Esophagus squamous epithelium (tissue), 5 donors: ENCODE measurements around the gene MYO7B. TPM values are rescaled to one million over a fixed set of nuclear protein-coding genes. Genes with fewer than 3 reads are reported as not detected.

Source experiments
- DNase-seq: peaks from one replicate; lab custom pipeline; 2025; lab: John Stamatoyannopoulos, UW
- H3K27ac ChIP-seq, 4 donors: fragments of 200-600 bp; sonication (generic); one replicate each; pipeline ENCODE4 v1.5.1; 2016 to 2019; ENCODE audit warnings: mild to moderate bottlenecking in 1 of 4
- H3K27me3 ChIP-seq, 4 donors: fragments of 200-600 bp; sonication (generic); 1 replicate in 3 of 4; 2 replicates in 1 of 4; pipeline versions ENCODE4 v1.5.1 to v1.6.0; 2017 to 2021; ENCODE audit warnings: antibody characterized with exemption in 1 of 4
- H3K36me3 ChIP-seq, 3 donors: fragments of 200-600 bp; sonication (generic); one replicate each; pipeline ENCODE4 v1.5.1; 2016 to 2019
- H3K4me1 ChIP-seq, 3 donors: fragments of 200-600 bp; sonication (generic); one replicate each; pipeline ENCODE4 v1.5.1; 2017 to 2019
- H3K4me3 ChIP-seq, 4 donors: fragments of 200-600 bp; sonication (generic); 1 replicate in 3 of 4; 2 replicates in 1 of 4; pipeline ENCODE4 v1.5.1; 2016 to 2019; ENCODE audit warnings: mild to moderate bottlenecking in 2 of 4, moderate library complexity in 1 of 4
- H3K9me3 ChIP-seq, 3 donors: fragments of 200-600 bp; sonication (generic); one replicate each; pipeline ENCODE4 v1.5.1; 2016 to 2019
- POLR2A ChIP-seq, 4 donors: fragments of 450-650 bp; IDR thresholded peaks; one replicate each; pipeline ENCODE4 v1.6.1; 2017; ENCODE audit warnings: antibody characterized with exemption in 4 of 4, mild to moderate bottlenecking in 4 of 4, moderate library complexity in 3 of 4
- WGBS, 2 donors: methylation state at CpG; one replicate each; pipeline ENCODE4 v1.1.5; 2018; 5-methylcytosine and 5-hydroxymethylcytosine counted together
- intact Hi-C: fragments of 100-400 bp; cut with DNase I; formaldehyde crosslinking; loops from one replicate; pipeline ENCODE4 v1.15.0; 2022
- total RNA-seq, 4 donors: library from RNA; depleted of rRNA; stranded (reverse); fragments of >200 nt; gene quantifications; one replicate each; pipeline ENCODE4 v1.1.0, GENCODE V29; 2016
- TF ChIP-seq, protein P1 (sequence below), 6 experiments: fragments of 450-650 bp in 4 of 6; fragments of 200-600 bp in 2 of 6; sonication (generic) in 2 of 6; IDR thresholded peaks; one replicate each; pipeline ENCODE4 v1.5.1; 2016 to 2019; ENCODE audit warnings: antibody characterized with exemption in 6 of 6, mild to moderate bottlenecking in 4 of 6, moderate library complexity in 4 of 6
- donor health status: DM: yes; HTN: yes; CAD: no.

The MYO7B gene
- total RNA-seq, 4 donors from 2014 or later: 0.19 TPM; not detected in 3

DNA sequence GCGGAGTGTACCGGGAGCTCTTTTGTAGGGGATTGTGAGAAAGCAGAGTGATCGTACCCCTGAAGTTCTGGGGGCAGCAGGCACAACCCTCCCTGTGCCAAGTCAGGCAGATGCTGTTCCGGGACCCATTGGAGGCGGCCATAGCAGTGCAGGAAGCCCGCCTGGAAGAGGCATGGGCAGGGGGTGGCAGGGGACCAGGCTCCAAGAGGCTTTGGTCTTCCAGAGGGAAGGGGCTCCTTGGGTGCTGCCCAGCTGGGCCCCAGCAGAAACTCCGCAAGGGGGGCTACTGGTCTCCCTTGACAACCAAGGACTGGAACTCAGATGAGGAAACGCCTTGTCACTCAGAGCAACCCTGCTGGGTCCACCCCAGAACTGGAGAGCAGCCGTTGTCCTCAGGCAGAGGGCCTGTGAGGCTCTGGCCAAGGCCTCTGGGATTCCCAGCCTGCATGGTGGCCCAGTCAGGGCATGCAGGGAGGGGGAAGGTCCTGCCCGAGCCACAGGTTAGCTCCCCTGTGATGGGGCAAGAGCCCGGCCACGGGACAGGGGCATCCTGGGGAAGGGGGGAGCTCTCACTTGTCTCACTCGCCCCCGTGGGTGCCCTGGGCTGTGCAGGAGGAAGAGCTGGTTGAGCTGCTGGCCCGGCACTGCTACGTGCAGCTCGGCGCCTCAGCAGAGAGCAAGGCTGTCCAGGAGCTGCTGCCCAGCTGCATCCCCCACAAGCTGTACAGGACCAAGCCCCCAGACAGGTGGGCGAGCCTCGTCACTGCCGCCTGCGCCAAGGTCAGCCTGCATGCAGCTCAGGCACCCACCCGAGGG, 89.5 kb downstream of the MYO7B start:
- no peak overlapping the region for H3K27ac ChIP-seq
- intact Hi-C loops: no loop called here
- no peaks in the 10 kb centered on the region for H3K4me1 ChIP-seq
- WGBS, 2 donors: 80 to 100% methylated on average over 1 of the region's 23 CpGs
- no peaks in the 10 kb centered on the region for H3K36me3 ChIP-seq
- TF ChIP-seq, protein P1, sequence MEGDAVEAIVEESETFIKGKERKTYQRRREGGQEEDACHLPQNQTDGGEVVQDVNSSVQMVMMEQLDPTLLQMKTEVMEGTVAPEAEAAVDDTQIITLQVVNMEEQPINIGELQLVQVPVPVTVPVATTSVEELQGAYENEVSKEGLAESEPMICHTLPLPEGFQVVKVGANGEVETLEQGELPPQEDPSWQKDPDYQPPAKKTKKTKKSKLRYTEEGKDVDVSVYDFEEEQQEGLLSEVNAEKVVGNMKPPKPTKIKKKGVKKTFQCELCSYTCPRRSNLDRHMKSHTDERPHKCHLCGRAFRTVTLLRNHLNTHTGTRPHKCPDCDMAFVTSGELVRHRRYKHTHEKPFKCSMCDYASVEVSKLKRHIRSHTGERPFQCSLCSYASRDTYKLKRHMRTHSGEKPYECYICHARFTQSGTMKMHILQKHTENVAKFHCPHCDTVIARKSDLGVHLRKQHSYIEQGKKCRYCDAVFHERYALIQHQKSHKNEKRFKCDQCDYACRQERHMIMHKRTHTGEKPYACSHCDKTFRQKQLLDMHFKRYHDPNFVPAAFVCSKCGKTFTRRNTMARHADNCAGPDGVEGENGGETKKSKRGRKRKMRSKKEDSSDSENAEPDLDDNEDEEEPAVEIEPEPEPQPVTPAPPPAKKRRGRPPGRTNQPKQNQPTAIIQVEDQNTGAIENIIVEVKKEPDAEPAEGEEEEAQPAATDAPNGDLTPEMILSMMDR (IDR thresholded peaks at IDR 0.05): no peak
- no peak for TF ChIP-seq POLR2A (IDR thresholded peaks at IDR 0.05)
- DNase-seq: no peak
- H3K9me3 ChIP-seq: no peaks in the 10 kb centered on the region
- peaks cover 0 to 43% (median 0%) of the 10 kb centered on the region in 4 donors for H3K27me3 ChIP-seq
- no peak overlapping the region for H3K4me3 ChIP-seq

DNA sequence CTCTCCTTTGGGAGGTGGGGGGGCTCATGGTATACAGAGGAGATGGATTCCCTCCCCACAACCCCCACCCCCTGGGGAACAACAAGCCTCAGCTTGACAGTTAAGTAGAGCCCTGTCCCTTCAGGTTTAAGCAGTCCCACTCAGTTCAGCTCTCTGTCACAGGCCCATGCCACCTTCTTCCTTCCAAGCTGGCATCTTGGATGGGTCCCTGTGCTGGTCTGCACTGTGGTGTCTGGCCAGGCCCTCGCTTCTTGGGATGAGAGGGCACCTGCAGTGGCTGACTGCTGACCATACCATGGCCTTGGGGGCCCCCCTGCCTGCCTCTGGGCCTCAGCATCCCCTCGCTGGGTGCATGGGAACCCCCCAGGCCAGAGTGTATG, 90.1 kb downstream of the MYO7B start:
- DNase-seq: no peak
- WGBS, 2 donors: 50 to 95% methylated on average over 2 of the region's 2 CpGs

DNA sequence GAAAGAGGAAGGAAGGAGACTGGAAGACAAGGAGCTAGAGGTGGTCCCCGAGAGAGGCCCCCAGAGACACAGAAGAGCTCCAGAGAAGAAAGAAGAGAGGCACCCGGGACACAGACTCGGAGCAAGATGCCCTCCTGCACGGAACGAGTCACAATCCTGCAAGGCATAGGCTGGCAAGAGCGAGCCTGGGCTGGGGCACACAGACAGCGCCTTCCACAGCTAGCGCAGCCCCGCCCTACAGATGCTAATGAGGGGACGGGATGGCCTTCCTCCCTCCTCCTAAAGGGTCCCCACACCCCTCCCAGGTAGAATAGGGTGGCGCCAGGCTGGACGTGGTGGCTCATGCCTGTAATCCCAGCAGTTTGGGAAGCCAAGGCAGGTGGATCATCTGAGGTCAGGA, 90.7 kb downstream of the MYO7B start:
- no peak for DNase-seq
- 48 to 49% methylated on average over 10 of the region's 12 CpGs for WGBS, 2 donors
- TF ChIP-seq POLR2A (IDR thresholded peaks at IDR 0.05): no peak
- TF ChIP-seq, protein P1 (IDR thresholded peaks at IDR 0.05): no peak

More for the DNA sequence above, 90.1 kb downstream of the MYO7B start:
- Histone ChIP-seq H3K36me3 (no peaks in the 10 kb centered on the region), H3K27ac (no peak overlapping the region), H3K27me3 (peaks cover 0 to 39% (median 0%) of the 10 kb centered on the region in 4 donors), H3K4me1 (peaks cover 0 to 2% (median 0%) of the 10 kb centered on the region in 3 donors), H3K9me3 (no peaks in the 10 kb centered on the region), H3K4me3 (no peak overlapping the region)
- no peak for TF ChIP-seq POLR2A (IDR thresholded peaks at IDR 0.05)
- intact Hi-C loops: no loop called here

DNA sequence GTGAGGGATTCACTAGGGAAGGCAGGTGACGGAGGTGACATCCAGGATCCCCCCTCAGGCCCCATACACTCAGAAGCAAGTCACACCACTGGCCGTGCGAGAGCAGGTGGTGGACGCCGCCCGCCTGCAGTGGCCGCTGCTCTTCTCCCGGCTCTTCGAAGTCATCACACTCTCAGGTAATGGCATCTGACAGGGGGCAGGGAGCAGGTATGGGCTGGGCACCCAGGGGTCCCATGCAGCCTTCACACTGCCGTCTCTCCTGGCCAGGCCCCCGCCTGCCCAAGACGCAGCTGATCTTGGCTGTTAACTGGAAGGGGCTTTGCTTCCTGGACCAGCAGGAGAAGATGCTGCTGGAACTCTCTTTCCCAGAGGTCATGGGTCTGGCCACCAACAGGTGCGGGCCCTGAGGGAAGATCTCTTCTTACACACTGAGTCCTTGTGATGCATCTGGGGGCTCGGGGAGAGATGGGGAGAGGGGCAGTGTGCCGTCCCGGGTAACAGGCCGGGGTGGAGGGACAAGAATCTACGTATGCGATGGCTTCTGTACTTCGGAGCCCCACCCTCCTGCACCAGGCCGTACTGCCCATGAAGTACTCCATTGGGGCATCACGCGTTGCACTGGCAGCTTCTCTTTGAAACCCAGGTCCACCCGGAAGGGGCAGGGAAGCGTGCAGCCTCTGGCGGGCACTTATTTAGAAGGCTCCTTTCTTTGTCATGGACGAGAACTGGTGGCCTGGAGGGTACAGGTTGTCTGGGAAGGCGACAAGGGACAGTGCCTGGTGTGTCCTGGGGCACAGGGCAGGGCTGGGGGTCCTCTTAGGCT, 91.6 kb downstream of the MYO7B start:
- Histone ChIP-seq H3K4me3 (no peak overlapping the region), H3K27me3 (peaks cover 0 to 39% (median 0%) of the 10 kb centered on the region in 4 donors), H3K9me3 (no peaks in the 10 kb centered on the region), H3K27ac (no peak overlapping the region), H3K36me3 (no peaks in the 10 kb centered on the region), H3K4me1 (peaks cover 0 to 13% (median 0%) of the 10 kb centered on the region in 3 donors)
- 83 to 93% methylated on average over 9 to 10 of the region's 28 CpGs for WGBS, 2 donors
- DNase-seq: no peak
- intact Hi-C loops: no loop called here
- no peak for TF ChIP-seq POLR2A (IDR thresholded peaks at IDR 0.05)
- TF ChIP-seq, protein P1 (IDR thresholded peaks at IDR 0.05): no peak

More for the DNA sequence above, 90.7 kb downstream of the MYO7B start:
- Histone ChIP-seq H3K36me3 (no peaks in the 10 kb centered on the region), H3K9me3 (no peaks in the 10 kb centered on the region), H3K27me3 (peaks cover 0 to 39% (median 0%) of the 10 kb centered on the region in 4 donors), H3K4me3 (no peak overlapping the region), H3K4me1 (peaks cover 0 to 9% (median 0%) of the 10 kb centered on the region in 3 donors), H3K27ac (no peak overlapping the region)
- intact Hi-C loops: no loop called here

DNA sequence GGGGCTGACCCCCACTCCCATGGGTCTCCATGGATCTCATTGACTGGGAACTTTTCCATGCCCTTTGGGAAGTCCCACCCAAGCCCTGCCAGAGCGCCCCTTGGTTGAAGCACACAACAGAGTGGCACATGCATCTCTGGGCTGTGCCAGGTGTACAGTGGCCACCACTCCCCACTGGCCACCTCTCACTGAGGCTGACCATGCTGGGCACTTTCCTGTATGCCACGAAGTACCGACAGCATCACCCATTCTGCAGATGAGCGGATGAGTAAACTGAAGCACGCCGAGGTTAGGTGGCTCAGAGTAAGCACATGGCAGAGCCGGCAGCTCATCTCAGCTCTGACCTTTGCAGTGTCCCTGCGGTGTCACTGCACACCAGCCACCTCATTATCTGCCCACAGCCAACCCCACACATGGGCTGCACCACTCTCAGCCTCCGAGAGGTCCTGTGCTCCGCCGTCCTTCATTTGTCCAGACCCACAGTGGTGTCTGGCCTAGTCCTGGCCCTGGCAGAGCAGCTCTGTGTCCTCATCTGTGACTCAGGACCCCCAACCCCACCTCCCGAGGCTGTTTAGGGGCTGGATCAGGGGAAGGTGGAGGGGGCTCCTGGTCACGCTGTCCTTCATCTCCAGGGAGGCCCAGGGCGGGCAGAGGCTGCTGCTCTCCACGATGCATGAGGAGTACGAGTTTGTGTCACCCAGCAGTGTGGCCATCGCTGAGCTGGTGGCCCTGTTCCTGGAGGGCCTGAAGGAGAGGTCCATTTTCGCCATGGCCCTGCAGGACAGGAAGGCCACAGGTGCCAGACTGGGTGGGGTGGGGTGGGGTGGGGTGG, 92.5 kb downstream of the MYO7B start:
- intact Hi-C loops: no loop called here
- Histone ChIP-seq H3K36me3 (no peaks in the 10 kb centered on the region), H3K27me3 (peaks cover 0 to 39% (median 0%) of the 10 kb centered on the region in 4 donors), H3K4me1 (peaks cover 0 to 15% (median 0%) of the 10 kb centered on the region in 3 donors), H3K9me3 (no peaks in the 10 kb centered on the region), H3K4me3 (no peak overlapping the region), H3K27ac (no peak overlapping the region)
- no peak for TF ChIP-seq POLR2A (IDR thresholded peaks at IDR 0.05)
- TF ChIP-seq, protein P1 (IDR thresholded peaks at IDR 0.05): no peak
- whole genome bisulfite sequencing, 2 donors: 80 to 96% methylated on average over 1 to 8 of the region's 18 CpGs
- DNase-seq: no peak
